ENCODE data around the gene RASSF5.

GRCh38 chr1:206459703-206460102 lies 47.6 kb upstream of the RASSF5 start:
- TF ChIP-seq CTCF (CRISPR knock-in tag; IDR thresholded peaks at IDR 0.05): no peak
- no peak for TF ChIP-seq RFX1 (IDR thresholded peaks at IDR 0.05)
- no peak for TF ChIP-seq ZNF367 (CRISPR knock-in tag; IDR thresholded peaks at IDR 0.05; ENCODE audit: borderline replicate concordance)
- TF ChIP-seq POLR2A (IDR thresholded peaks at IDR 0.05; ENCODE audit: insufficient read depth in 1 of 2, low read depth in 2 of 2, low read length in 2 of 2): no peak
- TF ChIP-seq E2F1 (CRISPR knock-in tag; IDR thresholded peaks at IDR 0.05): no peak
- no peak for TF ChIP-seq SMAD1 (CRISPR knock-in tag; IDR thresholded peaks at IDR 0.05; ENCODE audit: borderline replicate concordance, low read depth)
- no peak for TF ChIP-seq ZNF513 (CRISPR knock-in tag; conservative IDR thresholded peaks at IDR 0.05)
- TF ChIP-seq HOXD1 (CRISPR knock-in tag; IDR thresholded peaks at IDR 0.05): no peak
- TF ChIP-seq MTA3 (CRISPR knock-in tag; IDR thresholded peaks at IDR 0.05): no peak
